Transverse colon (tissue), 4 donors: ENCODE results near the gene SLC38A6.

Experiments
- CTCF ChIP-seq, 5 experiments: fragments of 200-600 bp in 3 of 5; fragments of 450-650 bp in 2 of 5; sonication (generic) in 3 of 5; IDR thresholded peaks; 1 replicate in 2 of 5; 2 replicates in 3 of 5; pipeline ENCODE4 v1.5.1; 2016 to 2017; ENCODE audit warnings: antibody characterized with exemption in 5 of 5, inconsistent platforms in 3 of 5, mild to moderate bottlenecking in 2 of 5, moderate library complexity in 1 of 5
- EP300 ChIP-seq: sonication (generic); formaldehyde crosslinking; IDR thresholded peaks from one replicate; pipeline ENCODE4 v1.6.1; 2017; ENCODE audit warnings: antibody characterized with exemption, low read depth
- POLR2A ChIP-seq: fragments of 450-650 bp; IDR thresholded peaks from one replicate; pipeline ENCODE4 v1.6.1; 2016; ENCODE audit warnings: antibody characterized with exemption, mild to moderate bottlenecking, moderate library complexity
- POLR2AphosphoS5 ChIP-seq, 3 donors: sonication (generic); formaldehyde crosslinking; IDR thresholded peaks; one replicate each; pipeline ENCODE4 v1.6.1; 2016; ENCODE audit warnings: antibody characterized with exemption in 3 of 3

DNA sequence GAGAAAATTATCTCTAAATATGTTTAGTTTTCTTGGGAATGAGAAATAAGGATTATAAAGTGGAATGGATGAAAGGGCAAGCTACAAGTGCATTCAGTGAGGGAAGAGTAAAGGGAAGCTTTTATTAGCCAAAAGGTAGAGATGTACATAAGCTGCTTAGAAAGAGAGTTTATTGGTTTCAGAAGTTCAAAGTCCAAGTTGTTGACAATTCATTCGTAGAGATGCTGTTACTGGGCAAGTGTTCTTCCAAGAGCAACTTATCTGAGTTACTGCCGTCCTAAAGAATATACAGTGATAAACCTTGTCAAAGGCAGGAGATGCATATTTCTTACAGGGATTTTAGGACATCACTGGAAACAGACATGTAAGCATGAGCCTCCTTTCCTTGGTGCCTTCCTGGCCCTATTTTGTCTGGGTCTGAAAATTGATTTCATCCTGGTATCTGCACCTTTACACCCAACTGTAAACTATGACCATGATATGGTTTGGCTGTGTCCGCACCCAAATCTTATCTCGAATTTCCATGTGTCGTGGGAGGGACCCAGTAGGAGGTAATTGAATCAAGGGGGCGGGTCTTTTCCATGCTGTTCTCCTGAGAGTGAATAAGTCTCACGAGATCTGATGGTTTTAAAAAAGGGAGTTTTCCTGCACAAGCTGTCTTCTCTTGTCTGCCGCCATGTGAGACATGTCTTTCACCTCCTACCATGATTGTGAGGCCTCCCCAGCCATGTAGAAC lies 47.0 kb upstream of the SLC38A6 start:
- TF ChIP-seq POLR2AphosphoS5 (IDR thresholded peaks at IDR 0.05) (no peak), POLR2A (no peak), CTCF (IDR thresholded peaks at IDR 0.05) (no peak), EP300 (no peak)
